A549 (cell line): Measurements from ENCODE around the gene ABCA13. TPM values are rescaled to one million over a fixed set of nuclear protein-coding genes. Genes with fewer than 3 reads are reported as not detected.

ENCODE experiments used
- ATAC-seq, 2 experiments: fragments of 200-7000 bp in 1 of 2; fragments of >200 bp in 1 of 2; cut with Nextera tagmentation in 1 of 2; cut with Tn5 transposase in 1 of 2; 3 replicates each; pipeline versions ENCODE4 v1.8.0 to v1.9.1; 2018 to 2020; ENCODE audit warnings: mild to moderate bottlenecking in 1 of 2, moderate library complexity in 1 of 2
- CTCF ChIA-PET: fragments of 300-600 bp; sonication (Branson Sonifier 250); formaldehyde crosslinking; extraction: SDS; loops from one replicate; lab custom pipeline; 2021; ENCODE audit warnings: antibody characterized with exemption, inconsistent platforms; lab: Yijun Ruan, JAX
- POLR2A ChIA-PET: fragments of 350-600 bp; formaldehyde crosslinking; extraction: SDS; loops from one replicate; lab custom pipeline; 2021; ENCODE audit warnings: antibody characterized with exemption, inconsistent platforms; lab: Yijun Ruan, JAX
- DNase-seq, 2 experiments: peaks; one replicate each; pipeline versions ENCODE4 v3.0.0 to v3.0.0-alpha.2; 2011 to 2016; ENCODE audit warnings: low read depth in 1 of 2, low spot score in 1 of 2
- FAIRE-seq: peaks from 2 replicates; lab custom pipeline; 2011; peaks lifted over from hg19 to GRCh38; lab: Jason Lieb, UNC
- H3K27ac ChIP-seq, 2 experiments: fragments of >200 bp; sonication (Bioruptor Twin); formaldehyde crosslinking; 3 replicates each; pipeline ENCODE4 v1.5.1; 2016 to 2017
- H3K4me1 ChIP-seq: fragments of >200 bp; sonication (Bioruptor Twin); formaldehyde crosslinking; 3 replicates; pipeline ENCODE4 v1.6.1; 2016
- H3K4me2 ChIP-seq: fragments of >200 bp; sonication (Bioruptor Twin); formaldehyde crosslinking; 3 replicates; pipeline ENCODE4 v1.6.1; 2016
- H3K4me3 ChIP-seq: fragments of >200 bp; sonication (Bioruptor Twin); formaldehyde crosslinking; 3 replicates; pipeline ENCODE4 v1.5.1; 2016
- H3K9me3 ChIP-seq: fragments of >200 bp; sonication (Bioruptor Twin); formaldehyde crosslinking; 3 replicates; pipeline ENCODE4 v1.6.1; 2016
- BCL3 ChIP-seq: fragments of >200 bp; sonication (Bioruptor Twin); formaldehyde crosslinking; IDR thresholded peaks from 3 replicates; pipeline ENCODE4 v1.6.1; 2016
- CBX2 ChIP-seq: fragments of 200-600 bp; sonication (generic); IDR thresholded peaks from 2 replicates; pipeline ENCODE4 v1.6.1; 2016; ENCODE audit warnings: low read depth, mild to moderate bottlenecking, borderline replicate concordance
- CEBPB ChIP-seq, 2 experiments: fragments of >200 bp in 1 of 2; sonication (Bioruptor Twin) in 1 of 2; formaldehyde crosslinking in 1 of 2; IDR thresholded peaks; 2 replicates each; pipeline ENCODE4 v1.6.1; 2012 to 2016
- CHD4 ChIP-seq: fragments of 200-600 bp; sonication (generic); IDR thresholded peaks from 2 replicates; pipeline ENCODE4 v1.6.1; 2016; ENCODE audit warnings: antibody characterized with exemption, mild to moderate bottlenecking, borderline replicate concordance
- EP300 ChIP-seq, 2 experiments: fragments of >200 bp; sonication (Bioruptor Twin); formaldehyde crosslinking; IDR thresholded peaks; 2 replicates in 1 of 2; 3 replicates in 1 of 2; pipeline ENCODE4 v1.6.1; 2016 to 2017
- ESRRA ChIP-seq: fragments of 150-350 bp; IDR thresholded peaks from 2 replicates; pipeline ENCODE4 v1.6.1; 2014; ENCODE audit warnings: mild to moderate bottlenecking, low read length, borderline replicate concordance
- FOSB ChIP-seq: fragments of 250-450 bp; sonication (Bioruptor Pico); IDR thresholded peaks from 2 replicates; pipeline ENCODE4 v1.5.0; 2020; ENCODE audit warnings: mild to moderate bottlenecking, moderate library complexity
- FOSL2 ChIP-seq, 2 experiments: fragments of 450-650 bp in 1 of 2; fragments of >200 bp in 1 of 2; sonication (Bioruptor Twin) in 1 of 2; formaldehyde crosslinking; IDR thresholded peaks; 2 replicates each; pipeline versions ENCODE4 v1.5.0 to v1.6.1; 2016 to 2020; ENCODE audit warnings: mild to moderate bottlenecking in 1 of 2, moderate library complexity in 1 of 2
- FOXS1 ChIP-seq: fragments of 250-450 bp; sonication (Bioruptor Pico); IDR thresholded peaks from 2 replicates; pipeline ENCODE4 v1.5.0; 2020; ENCODE audit warnings: mild to moderate bottlenecking, moderate library complexity
- GATA3 ChIP-seq: IDR thresholded peaks from 2 replicates; pipeline ENCODE4 v1.6.1; 2012; ENCODE audit warnings: borderline replicate concordance
- HEYL ChIP-seq: fragments of 250-450 bp; sonication (Bioruptor Pico); IDR thresholded peaks from 2 replicates; pipeline ENCODE4 v1.8.0; 2021; ENCODE audit warnings: mild to moderate bottlenecking, moderate library complexity
- HOXB13 ChIP-seq: fragments of 250-450 bp; sonication (Bioruptor Pico); IDR thresholded peaks from 2 replicates; pipeline ENCODE4 v1.5.0; 2020; ENCODE audit warnings: low read depth, mild to moderate bottlenecking, moderate library complexity
- JUNB ChIP-seq: fragments of >200 bp; sonication (Bioruptor Twin); formaldehyde crosslinking; IDR thresholded peaks from 2 replicates; pipeline ENCODE4 v1.6.1; 2016
- KDM1A ChIP-seq: fragments of 200-600 bp; sonication (generic); IDR thresholded peaks from 2 replicates; pipeline ENCODE4 v1.6.1; 2016; ENCODE audit warnings: low read depth, mild to moderate bottlenecking
- NFE2L2 ChIP-seq: fragments of 150-350 bp; conservative IDR thresholded peaks from 2 replicates; pipeline ENCODE4 v1.6.1; 2014; ENCODE audit warnings: low read length
- NPAS2 ChIP-seq: fragments of 250-450 bp; sonication (Bioruptor Pico); IDR thresholded peaks from 2 replicates; pipeline ENCODE4 v1.8.0; 2022; ENCODE audit warnings: mild to moderate bottlenecking, moderate library complexity, borderline replicate concordance
- PHF8 ChIP-seq: fragments of 200-600 bp; sonication (generic); IDR thresholded peaks from 2 replicates; pipeline ENCODE4 v1.6.1; 2016; ENCODE audit warnings: low read depth, mild to moderate bottlenecking, antibody characterized with exemption, moderate library complexity, borderline replicate concordance
- RAD21 ChIP-seq, 2 experiments: fragments of >200 bp in 1 of 2; sonication (Bioruptor Twin) in 1 of 2; formaldehyde crosslinking in 1 of 2; IDR thresholded peaks in 1 of 2; conservative IDR thresholded peaks in 1 of 2; 2 replicates in 1 of 2; 3 replicates in 1 of 2; pipeline ENCODE4 v1.6.1; 2012 to 2018; ENCODE audit warnings: inconsistent platforms in 1 of 2
- RARB ChIP-seq: fragments of 250-450 bp; sonication (Bioruptor Pico); IDR thresholded peaks from 2 replicates; pipeline ENCODE4 v1.8.0; 2021; ENCODE audit warnings: mild to moderate bottlenecking, moderate library complexity
- SMC3 ChIP-seq: fragments of >200 bp; sonication (Bioruptor Twin); formaldehyde crosslinking; IDR thresholded peaks from 3 replicates; pipeline ENCODE4 v1.6.1; 2018; ENCODE audit warnings: inconsistent platforms
- SREBF2 ChIP-seq: fragments of 450-650 bp; IDR thresholded peaks from 2 replicates; pipeline ENCODE4 v1.6.1; 2014; ENCODE audit warnings: mild to moderate bottlenecking, moderate library complexity
- TP53 ChIP-seq: fragments of 250-450 bp; sonication (Bioruptor Pico); IDR thresholded peaks from 2 replicates; pipeline ENCODE4 v1.5.0; 2021; ENCODE audit warnings: mild to moderate bottlenecking, moderate library complexity
- USF2 ChIP-seq: fragments of 450-650 bp; IDR thresholded peaks from 2 replicates; pipeline ENCODE4 v1.6.1; 2014; ENCODE audit warnings: antibody characterized with exemption
- ZFP36 ChIP-seq: fragments of 450-650 bp; IDR thresholded peaks from 2 replicates; pipeline ENCODE4 v1.6.1; 2014; ENCODE audit warnings: borderline replicate concordance; ENCODE audit not compliant: partially characterized antibody
- WGBS: methylation state at CpG from one replicate; pipeline ENCODE4 v1.1.6; 2017; ENCODE audit errors: missing lambda C conversion rate; 5-methylcytosine and 5-hydroxymethylcytosine counted together
- polyA plus RNA-seq, 4 experiments: library from polyadenylated mRNA; depleted of rRNA in 3 of 4; stranded (reverse); fragments of >200 nt; fragmentation: RNase III in 1 of 4; extraction: RNeasy Plus Mini Kit Qiagen cat#74134 plus additional on column Dnase treatment in 1 of 4; gene quantifications; 2 replicates in 3 of 4; 3 replicates in 1 of 4; pipeline ENCODE4 v1.2.3, GENCODE V29; 2011 to 2017
- TF ChIP-seq, protein P1 (sequence below): fragments of >200 bp; sonication (Bioruptor Twin); formaldehyde crosslinking; IDR thresholded peaks from 3 replicates; pipeline ENCODE4 v1.5.1; 2016

Gene ABCA13
- polyA plus RNA-seq, 2 of the 4 experiments (the other 2 are of a cell fraction) = 0.01 TPM; not detected in 1

GRCh38 chr7:48300301-48300700 is 129.0 kb downstream of the ABCA13 start:
- ATAC-seq = no peak
- H3K4me1 ChIP-seq = no peaks in the 10 kb centered on the region
- WGBS = 0% methylated on average over 2 of the region's 2 CpGs
- no peak overlapping the region for H3K27ac ChIP-seq
- H3K4me3 ChIP-seq = no peak overlapping the region
- CTCF ChIA-PET = interaction anchor here (0.7 to 1.8 kb wide), 7 partner anchors 7 to 867 kb away, joined by 3 to 9 read pairs (median 4); no protein-coding TSS in a partner anchor
- no peak overlapping the region for H3K4me2 ChIP-seq
- POLR2A ChIA-PET = no interaction called here
- H3K9me3 ChIP-seq = no peaks in the 10 kb centered on the region
- no peak for DNase-seq
- no peak for FAIRE-seq
- TF ChIP-seq SREBF2 (no peak), KDM1A (no peak), SMC3 (no peak), GATA3 (no peak), CHD4 (no peak), RARB (CRISPR knock-in tag) (no peak), PHF8 (no peak), BCL3 (no peak), FOSL2 (IDR thresholded peaks at IDR 0.05) (no peak), FOSL2 (CRISPR knock-in tag; IDR thresholded peaks at IDR 0.05) (no peak), EP300 (IDR thresholded peaks at IDR 0.05) (no peak), USF2 (no peak), CBX2 (no peak), TP53 (CRISPR knock-in tag) (no peak), NPAS2 (CRISPR knock-in tag) (no peak), NFE2L2 (no peak), JUNB (no peak), HEYL (CRISPR knock-in tag) (no peak), HOXB13 (no peak)
- TF ChIP-seq, protein P1, sequence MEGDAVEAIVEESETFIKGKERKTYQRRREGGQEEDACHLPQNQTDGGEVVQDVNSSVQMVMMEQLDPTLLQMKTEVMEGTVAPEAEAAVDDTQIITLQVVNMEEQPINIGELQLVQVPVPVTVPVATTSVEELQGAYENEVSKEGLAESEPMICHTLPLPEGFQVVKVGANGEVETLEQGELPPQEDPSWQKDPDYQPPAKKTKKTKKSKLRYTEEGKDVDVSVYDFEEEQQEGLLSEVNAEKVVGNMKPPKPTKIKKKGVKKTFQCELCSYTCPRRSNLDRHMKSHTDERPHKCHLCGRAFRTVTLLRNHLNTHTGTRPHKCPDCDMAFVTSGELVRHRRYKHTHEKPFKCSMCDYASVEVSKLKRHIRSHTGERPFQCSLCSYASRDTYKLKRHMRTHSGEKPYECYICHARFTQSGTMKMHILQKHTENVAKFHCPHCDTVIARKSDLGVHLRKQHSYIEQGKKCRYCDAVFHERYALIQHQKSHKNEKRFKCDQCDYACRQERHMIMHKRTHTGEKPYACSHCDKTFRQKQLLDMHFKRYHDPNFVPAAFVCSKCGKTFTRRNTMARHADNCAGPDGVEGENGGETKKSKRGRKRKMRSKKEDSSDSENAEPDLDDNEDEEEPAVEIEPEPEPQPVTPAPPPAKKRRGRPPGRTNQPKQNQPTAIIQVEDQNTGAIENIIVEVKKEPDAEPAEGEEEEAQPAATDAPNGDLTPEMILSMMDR = no peak
- TF ChIP-seq, all 56 proteins: peak for 0

DNA sequence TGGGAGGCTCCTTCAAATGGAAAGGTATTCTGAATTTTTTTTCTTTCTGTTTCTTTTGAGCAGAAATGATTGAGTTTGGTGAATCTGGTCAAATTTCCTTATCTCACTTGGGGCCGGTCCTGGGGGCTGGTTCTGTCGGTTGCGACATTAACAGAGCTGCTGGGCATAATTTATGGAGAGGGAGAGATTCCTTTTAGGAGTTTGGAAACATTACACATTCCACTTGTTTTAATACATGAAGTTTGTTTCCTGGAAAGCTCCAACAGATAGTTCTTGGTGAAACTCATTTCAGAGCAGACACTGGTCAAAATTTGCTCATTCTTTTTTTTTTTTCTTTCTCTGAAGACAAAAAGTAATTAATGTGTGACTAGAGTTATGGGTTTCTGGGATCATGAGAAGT is 129.9 kb downstream of the ABCA13 start:
- Histone ChIP-seq H3K27ac (no peak overlapping the region), H3K9me3 (no peaks in the 10 kb centered on the region), H3K4me1 (no peaks in the 10 kb centered on the region), H3K4me2 (no peak overlapping the region), H3K4me3 (no peak overlapping the region)
- DNase-seq = no peak
- TF ChIP-seq USF2 = no peak
- TF ChIP-seq FOXS1 (CRISPR knock-in tag) = no peak
- TF ChIP-seq ESRRA = no peak
- no peak for TF ChIP-seq FOSB (CRISPR knock-in tag)
- TF ChIP-seq CEBPB (IDR thresholded peaks at IDR 0.05) = no peak
- TF ChIP-seq CHD4 = no peak
- TF ChIP-seq RAD21 (conservative IDR thresholded peaks at IDR 0.05 in 1 of 2, IDR thresholded peaks at IDR 0.05 in 1 of 2) = no peak
- no peak for TF ChIP-seq ZFP36
- no peak for TF ChIP-seq SMC3
- ATAC-seq = no peak
- ChIA-PET CTCF (no interaction called here), POLR2A (no interaction called here)
- 11% methylated on average over 3 of the region's 3 CpGs for WGBS
- no peak for FAIRE-seq
